ENCODE results near the gene SCGB2B2.
"Not testable (repeated sequence)": the region's sequence is repeated elsewhere in the genome, so short reads cannot be mapped to it uniquely, and the experiment has no call there.

Gene SCGB2B2

DNA sequence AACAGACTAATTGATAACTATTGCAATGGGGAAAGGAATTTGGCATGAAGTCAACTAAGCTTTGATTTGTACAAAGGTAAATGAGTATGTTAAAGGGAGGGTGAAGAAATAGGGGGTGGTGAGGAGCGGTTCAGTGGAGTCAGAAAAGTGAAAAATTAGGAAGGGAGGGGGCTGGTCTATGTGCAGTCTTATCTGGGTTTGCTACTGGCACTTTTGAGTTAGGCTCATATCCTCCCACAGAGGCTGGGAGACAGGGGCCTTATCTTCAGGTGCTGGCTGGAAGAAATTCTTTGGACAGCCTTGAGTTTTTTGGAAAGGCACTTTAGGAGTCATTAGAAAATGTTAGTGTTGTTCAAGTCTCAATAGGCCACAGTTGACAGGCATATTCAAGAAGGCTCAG is 11.6 kb upstream of the SCGB2B2 start:
- Histone ChIP-seq H3K27ac (ENCODE audit: poor library complexity, severe bottlenecking) (no peak overlapping the region), H3K27me3 (ENCODE audit: insufficient read depth, poor library complexity, severe bottlenecking) (no peaks in the 10 kb centered on the region), H3K4me3 (ENCODE audit: severe bottlenecking) (no peak overlapping the region), H3K36me3 (ENCODE audit: low read depth) (peaks cover 13% of the 10 kb centered on the region), H3K9me3 (ENCODE audit: severe bottlenecking) (peaks cover 19% of the 10 kb centered on the region), H3K4me1 (ENCODE audit: insufficient read depth, poor library complexity, severe bottlenecking) (no peaks in the 10 kb centered on the region)
- ATAC-seq (ENCODE audit: low read depth) (no peak), DNase-seq (ENCODE audit: low spot score) (no peak)
- TF ChIP-seq, protein P1, sequence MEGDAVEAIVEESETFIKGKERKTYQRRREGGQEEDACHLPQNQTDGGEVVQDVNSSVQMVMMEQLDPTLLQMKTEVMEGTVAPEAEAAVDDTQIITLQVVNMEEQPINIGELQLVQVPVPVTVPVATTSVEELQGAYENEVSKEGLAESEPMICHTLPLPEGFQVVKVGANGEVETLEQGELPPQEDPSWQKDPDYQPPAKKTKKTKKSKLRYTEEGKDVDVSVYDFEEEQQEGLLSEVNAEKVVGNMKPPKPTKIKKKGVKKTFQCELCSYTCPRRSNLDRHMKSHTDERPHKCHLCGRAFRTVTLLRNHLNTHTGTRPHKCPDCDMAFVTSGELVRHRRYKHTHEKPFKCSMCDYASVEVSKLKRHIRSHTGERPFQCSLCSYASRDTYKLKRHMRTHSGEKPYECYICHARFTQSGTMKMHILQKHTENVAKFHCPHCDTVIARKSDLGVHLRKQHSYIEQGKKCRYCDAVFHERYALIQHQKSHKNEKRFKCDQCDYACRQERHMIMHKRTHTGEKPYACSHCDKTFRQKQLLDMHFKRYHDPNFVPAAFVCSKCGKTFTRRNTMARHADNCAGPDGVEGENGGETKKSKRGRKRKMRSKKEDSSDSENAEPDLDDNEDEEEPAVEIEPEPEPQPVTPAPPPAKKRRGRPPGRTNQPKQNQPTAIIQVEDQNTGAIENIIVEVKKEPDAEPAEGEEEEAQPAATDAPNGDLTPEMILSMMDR (IDR thresholded peaks at IDR 0.05; ENCODE audit: poor library complexity, severe bottlenecking), result no peak

DNA sequence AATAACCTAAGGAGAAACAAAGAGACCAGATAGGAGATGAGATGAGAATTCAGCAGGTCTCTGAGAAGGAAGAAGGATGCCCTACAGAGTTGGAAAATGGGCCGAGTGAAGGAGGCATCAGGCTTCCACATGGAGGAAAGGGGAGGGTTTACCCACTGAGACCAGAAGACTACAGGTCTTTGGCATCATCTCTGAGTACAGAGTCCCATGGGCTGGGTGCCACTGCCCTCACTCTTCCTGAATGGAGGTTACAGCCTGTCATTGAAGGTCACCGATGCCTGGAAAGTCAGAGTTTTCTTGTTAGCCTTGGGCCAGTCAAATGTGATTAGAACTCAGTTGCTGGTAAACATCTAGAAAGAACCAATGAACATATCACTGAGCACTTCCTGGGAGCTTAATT is 10.4 kb upstream of the SCGB2B2 start:
- peaks cover 25% of the 10 kb centered on the region for H3K36me3 ChIP-seq (ENCODE audit: low read depth)
- no peak for DNase-seq (ENCODE audit: low spot score)
- no peak for ATAC-seq (ENCODE audit: low read depth)
- peaks cover 23% of the 10 kb centered on the region for H3K9me3 ChIP-seq (ENCODE audit: severe bottlenecking)
- no peaks in the 10 kb centered on the region for H3K27me3 ChIP-seq (ENCODE audit: insufficient read depth, poor library complexity, severe bottlenecking)
- H3K4me3 ChIP-seq (ENCODE audit: severe bottlenecking), result no peak overlapping the region
- H3K27ac ChIP-seq (ENCODE audit: poor library complexity, severe bottlenecking), result no peak overlapping the region
- TF ChIP-seq, protein P1 (IDR thresholded peaks at IDR 0.05; ENCODE audit: poor library complexity, severe bottlenecking), result no peak
- H3K4me1 ChIP-seq (ENCODE audit: insufficient read depth, poor library complexity, severe bottlenecking), result no peaks in the 10 kb centered on the region

DNA sequence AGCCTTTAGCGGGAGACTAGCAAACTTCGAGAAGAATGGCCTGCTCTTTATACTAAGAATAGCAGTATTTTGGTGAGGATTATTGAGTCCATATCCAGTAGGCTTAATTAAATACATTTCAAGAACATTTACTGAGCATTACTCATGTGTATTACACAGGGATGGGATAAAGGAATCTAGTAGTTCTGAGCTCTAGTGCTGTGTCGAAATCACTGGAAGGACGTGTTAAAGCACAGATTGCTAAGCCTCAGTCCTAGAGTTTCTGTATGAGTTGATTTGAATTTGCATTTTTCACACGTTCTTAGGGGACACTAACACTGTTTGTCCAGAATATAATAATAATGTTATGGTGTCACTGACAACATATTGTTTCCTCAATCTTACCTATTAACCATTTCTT is 9.5 kb upstream of the SCGB2B2 start:
- DNase-seq (ENCODE audit: low spot score) (no peak), ATAC-seq (ENCODE audit: low read depth) (no peak)
- Histone ChIP-seq H3K4me1 (ENCODE audit: insufficient read depth, poor library complexity, severe bottlenecking) (no peaks in the 10 kb centered on the region), H3K36me3 (ENCODE audit: low read depth) (peaks cover 34% of the 10 kb centered on the region), H3K9me3 (ENCODE audit: severe bottlenecking) (peaks cover 23% of the 10 kb centered on the region), H3K4me3 (ENCODE audit: severe bottlenecking) (no peak overlapping the region), H3K27me3 (ENCODE audit: insufficient read depth, poor library complexity, severe bottlenecking) (no peaks in the 10 kb centered on the region), H3K27ac (ENCODE audit: poor library complexity, severe bottlenecking) (no peak overlapping the region)
- TF ChIP-seq, protein P1 (IDR thresholded peaks at IDR 0.05; ENCODE audit: poor library complexity, severe bottlenecking), result no peak

DNA sequence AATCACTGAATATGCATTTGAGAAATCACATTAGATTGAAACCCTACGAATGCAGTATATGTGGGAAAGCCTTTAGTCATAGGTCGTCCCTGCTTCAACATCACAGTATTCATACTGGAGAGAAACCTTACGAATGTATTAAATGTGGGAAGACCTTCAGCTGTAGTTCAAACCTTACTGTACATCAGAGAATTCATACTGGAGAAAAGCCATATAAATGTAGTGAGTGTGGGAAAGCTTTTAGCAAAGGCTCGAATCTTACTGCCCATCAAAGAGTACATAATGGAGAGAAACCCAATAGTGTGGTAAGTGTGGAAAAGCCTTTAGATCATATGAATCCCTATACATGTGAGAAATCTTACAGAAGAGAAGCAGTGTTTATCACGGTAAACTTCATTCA is 8.3 kb upstream of the SCGB2B2 start:
- H3K36me3 ChIP-seq (ENCODE audit: low read depth), result peaks cover 46% of the 10 kb centered on the region
- ATAC-seq (ENCODE audit: low read depth); H3K4me3 ChIP-seq (ENCODE audit: severe bottlenecking); H3K27ac ChIP-seq (ENCODE audit: poor library complexity, severe bottlenecking); DNase-seq (ENCODE audit: low spot score); H3K4me1 ChIP-seq (ENCODE audit: insufficient read depth, poor library complexity, severe bottlenecking); H3K27me3 ChIP-seq (ENCODE audit: insufficient read depth, poor library complexity, severe bottlenecking): not testable (repeated sequence)
- peaks cover 28% of the 10 kb centered on the region for H3K9me3 ChIP-seq (ENCODE audit: severe bottlenecking)

DNA sequence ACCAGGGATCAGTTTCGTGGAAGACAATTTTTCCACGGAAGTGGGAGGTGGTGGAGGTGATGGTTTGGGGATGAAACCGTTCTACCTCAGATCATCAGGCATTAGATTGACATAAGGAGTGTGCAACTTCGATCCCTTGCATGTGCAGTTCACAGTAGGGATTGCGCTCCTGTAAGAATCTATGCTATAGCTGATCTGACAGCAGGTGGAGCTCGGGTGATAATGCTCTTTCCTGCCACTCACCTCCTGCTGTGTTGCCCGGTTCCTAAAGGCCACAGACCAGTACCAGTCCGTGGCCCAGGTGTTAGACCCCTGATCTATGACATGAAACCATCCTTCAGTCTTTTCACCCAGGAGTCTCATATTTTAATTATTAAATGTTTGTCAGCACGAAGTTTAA is 4.5 kb upstream of the SCGB2B2 start:
- H3K36me3 ChIP-seq (ENCODE audit: low read depth), result peaks cover 65% of the 10 kb centered on the region

More for the DNA sequence above, 4.5 kb upstream of the SCGB2B2 start:
- no peak overlapping the region for H3K27ac ChIP-seq (ENCODE audit: poor library complexity, severe bottlenecking)
- peaks cover 32% of the 10 kb centered on the region for H3K9me3 ChIP-seq (ENCODE audit: severe bottlenecking)
- H3K4me3 ChIP-seq (ENCODE audit: severe bottlenecking), result no peak overlapping the region
- TF ChIP-seq, protein P1 (IDR thresholded peaks at IDR 0.05; ENCODE audit: poor library complexity, severe bottlenecking), result no peak
- DNase-seq (ENCODE audit: low spot score), result no peak
- no peak for ATAC-seq (ENCODE audit: low read depth)
- H3K27me3 ChIP-seq (ENCODE audit: insufficient read depth, poor library complexity, severe bottlenecking), result no peaks in the 10 kb centered on the region
- peaks cover 6% of the 10 kb centered on the region for H3K4me1 ChIP-seq (ENCODE audit: insufficient read depth, poor library complexity, severe bottlenecking)
